NOMO-1 (cell line): ENCODE data around the gene KPNA2.

Experiments
- DNase-seq, 2 experiments: peaks; one replicate each; lab custom pipeline; 2025; ENCODE audit not compliant: unreplicated experiment in 2 of 2; lab: John Stamatoyannopoulos, UW

KPNA2 gene

GRCh38 chr17:68095205-68095811 lies 59.8 kb downstream of the KPNA2 start:
- no peak for DNase-seq

- DNase-seq, result no peak
Measured at GRCh38 chr17:68096111-68096510, 60.6 kb downstream of the KPNA2 start.
